ENCODE measurements around the gene INTS1.
"Not testable (repeated sequence)": the region's sequence is repeated elsewhere in the genome, so short reads cannot be mapped to it uniquely, and the experiment has no call there.

The INTS1 gene

GRCh38 chr7:1529383-1530116 lies 25.4 kb upstream of the INTS1 start:
- no peak for DNase-seq

GRCh38 chr7:1526271-1526754 lies 22.1 kb upstream of the INTS1 start:
- DNase-seq: no peak

DNA sequence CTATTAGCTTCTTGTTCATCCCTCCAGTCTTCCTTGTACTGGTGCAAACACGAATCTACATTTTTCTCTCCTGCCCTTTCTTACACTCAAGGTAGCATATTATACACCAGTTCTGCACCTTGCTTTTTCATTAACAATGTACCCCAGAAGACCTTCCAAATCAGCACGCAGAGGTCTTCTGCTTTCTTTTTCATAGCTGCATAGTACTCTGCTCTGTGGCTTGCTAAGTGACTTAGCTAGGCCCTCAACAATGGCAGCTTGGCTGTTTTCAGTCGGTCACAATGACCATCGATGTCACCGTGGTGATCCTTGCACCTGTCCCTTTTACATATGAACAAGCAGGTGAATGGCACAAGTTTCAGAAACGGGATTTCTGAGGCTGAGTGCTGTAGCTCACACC lies 21.2 kb upstream of the INTS1 start:
- DNase-seq: no peak

GRCh38 chr7:1523844-1524243 lies 19.7 kb upstream of the INTS1 start:
- no peak for DNase-seq

DNA sequence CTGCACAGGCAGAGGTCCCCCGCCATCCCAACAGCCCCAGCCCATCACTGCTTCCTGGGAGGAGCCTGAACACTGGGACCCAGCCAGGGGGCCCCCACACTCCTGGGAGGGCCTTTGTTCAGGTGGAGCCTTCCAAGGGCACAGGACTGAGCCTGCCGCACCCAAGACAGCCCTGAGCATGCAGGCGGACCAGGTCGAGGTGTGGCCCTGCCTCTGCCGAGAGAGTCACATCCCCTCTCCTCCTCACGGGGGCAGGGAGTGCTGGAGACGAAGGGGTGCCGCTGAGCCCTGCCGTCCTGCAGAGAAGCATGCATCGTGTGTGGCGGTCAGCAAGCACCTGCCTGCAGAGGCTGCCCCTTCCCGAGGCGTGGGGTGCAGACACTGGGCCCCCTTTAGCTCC lies 19.0 kb upstream of the INTS1 start:
- DNase-seq: no peak

- DNase-seq: no peak
Observed at GRCh38 chr7:1521456-1521855, 17.3 kb upstream of the INTS1 start.

DNA sequence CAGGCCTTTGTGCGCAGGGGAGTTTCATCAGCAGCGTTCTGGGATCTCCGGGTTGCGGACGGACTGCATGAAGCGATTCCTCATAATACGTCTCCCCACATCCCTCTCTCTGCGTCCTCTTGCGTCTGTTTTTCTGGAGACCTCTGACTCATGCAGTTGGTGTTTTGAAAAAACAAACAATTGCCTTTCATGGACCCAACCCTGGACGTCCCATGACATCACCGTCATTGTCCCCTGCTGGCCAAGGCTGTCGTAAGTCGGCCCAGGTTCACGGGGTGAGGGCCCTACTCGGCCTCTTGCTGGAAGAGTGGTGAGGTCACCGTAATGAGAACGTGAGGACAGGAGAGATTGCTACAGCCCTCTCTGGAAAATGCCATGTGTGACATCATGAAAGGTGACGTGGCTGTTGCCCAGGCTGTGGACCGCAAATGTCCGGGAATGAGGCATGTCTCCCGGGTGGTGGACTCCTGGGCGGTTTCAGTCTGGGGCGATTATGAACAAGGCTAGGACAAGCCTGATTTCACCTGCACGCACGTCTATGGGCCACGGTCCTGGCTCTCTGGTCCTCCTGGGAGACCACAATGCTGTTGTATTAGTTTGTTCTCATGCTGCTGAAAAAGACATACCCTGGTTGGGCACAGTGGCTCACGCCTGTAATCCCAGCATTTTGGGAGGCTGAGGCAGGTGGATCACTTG lies 16.5 kb upstream of the INTS1 start:
- no peak for DNase-seq

DNA sequence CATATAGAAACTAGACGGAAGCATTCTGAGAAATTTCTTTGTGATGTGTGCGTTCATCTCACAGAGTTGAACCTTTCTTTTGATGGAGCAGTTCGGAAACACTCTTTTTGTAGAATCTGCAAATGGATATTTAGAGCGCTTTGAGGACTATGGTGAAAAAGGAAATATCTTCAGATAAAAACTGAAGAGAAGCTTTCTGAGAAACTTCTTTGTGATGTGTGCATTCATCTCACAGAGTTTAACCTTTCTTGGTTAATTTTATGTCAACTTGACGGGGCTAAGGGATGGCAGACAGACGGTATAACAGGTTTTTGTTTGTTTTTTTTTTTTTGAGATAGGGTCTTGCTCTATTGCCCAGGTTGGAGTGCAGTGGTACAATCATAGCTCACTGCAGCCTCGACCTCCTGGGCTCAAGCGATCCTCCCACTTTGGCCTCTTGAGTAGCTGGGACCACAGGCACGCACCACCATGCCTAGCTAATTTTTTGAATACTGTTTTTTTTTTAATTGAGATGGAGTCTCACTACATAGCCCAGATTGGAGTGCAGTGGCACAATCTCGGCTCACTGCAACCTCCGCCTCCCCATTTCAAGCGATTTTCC lies 15.2 kb upstream of the INTS1 start:
- not testable (repeated sequence) for DNase-seq

DNA sequence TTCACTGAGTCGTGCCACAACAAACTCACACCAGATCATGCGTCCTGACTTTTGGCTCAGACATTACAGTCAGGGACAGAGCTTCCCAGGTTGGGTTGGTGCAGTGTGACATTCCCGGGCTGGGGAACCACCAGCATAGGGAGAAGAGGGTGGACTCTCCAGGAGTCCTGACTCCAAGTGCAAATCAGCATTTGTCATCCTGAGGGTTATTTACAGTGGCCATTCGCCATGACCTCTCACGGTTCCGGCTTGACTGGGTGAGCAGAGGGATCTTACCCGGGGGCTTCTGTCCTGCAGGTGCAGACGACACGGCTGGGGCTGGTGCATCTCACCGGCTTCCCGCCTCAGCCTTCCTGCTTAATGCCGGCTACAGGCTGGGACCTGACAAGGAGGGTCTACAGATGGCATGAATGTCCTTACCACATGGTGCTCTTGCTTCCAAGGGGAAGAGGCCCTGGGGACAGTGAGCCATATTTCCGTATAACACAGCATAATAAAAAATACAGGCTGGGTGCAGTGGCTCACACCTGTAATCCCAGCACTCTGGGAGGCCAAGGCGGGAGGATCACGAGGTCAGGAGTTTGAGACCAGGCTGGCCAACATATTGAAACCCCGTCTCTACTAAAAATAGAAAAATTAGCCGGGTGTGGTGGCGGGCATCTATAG lies 12.5 kb upstream of the INTS1 start:
- no peak for DNase-seq

GRCh38 chr7:1515509-1515967 lies 11.3 kb upstream of the INTS1 start:
- not testable (repeated sequence) for DNase-seq

GRCh38 chr7:1514995-1515401 lies 10.8 kb upstream of the INTS1 start:
- DNase-seq: no peak

GRCh38 chr7:1514407-1514806 lies 10.2 kb upstream of the INTS1 start:
- DNase-seq: no peak

DNA sequence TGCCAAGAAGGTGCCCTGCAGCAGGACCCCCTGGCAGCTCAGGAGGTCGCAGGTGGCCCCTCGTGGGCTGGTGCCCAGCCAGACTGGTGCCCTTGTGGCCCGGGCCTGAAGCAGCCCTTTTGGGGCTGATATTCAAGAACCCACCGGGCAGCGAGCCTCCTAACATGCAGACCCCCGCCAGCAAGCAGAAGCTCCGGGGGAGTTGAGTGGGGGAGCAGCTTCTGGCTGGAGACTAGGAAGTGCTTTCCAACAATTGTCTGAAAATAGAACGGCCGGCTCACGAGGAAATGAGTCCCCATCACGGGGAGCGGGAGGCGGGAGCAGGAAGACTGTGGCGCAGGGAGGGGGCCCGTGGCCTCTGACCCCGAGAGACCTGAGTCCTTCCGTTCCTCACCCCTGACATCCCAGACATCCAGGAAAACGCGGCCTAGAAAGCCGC lies 9.5 kb upstream of the INTS1 start:
- DNase-seq: no peak

GRCh38 chr7:1512781-1513656 lies 8.8 kb upstream of the INTS1 start:
- no peak for DNase-seq

- DNase-seq: no peak
Observed at GRCh38 chr7:1511444-1512422, 7.5 kb upstream of the INTS1 start.

GRCh38 chr7:1510780-1511154 lies 6.6 kb upstream of the INTS1 start:
- DNase-seq: no peak

- no peak for DNase-seq
Observed at GRCh38 chr7:1509226-1509625, 5.0 kb upstream of the INTS1 start.

- DNase-seq: no peak
Observed at GRCh38 chr7:1508277-1508758, 4.1 kb upstream of the INTS1 start.

GRCh38 chr7:1505731-1506550 lies 1.8 kb upstream of the INTS1 start:
- DNase-seq: no peak

- DNase-seq: no peak
Observed at GRCh38 chr7:1503390-1503789, 799 bp downstream of the INTS1 start.
